AG04450 (cell line): Measurements from ENCODE around the gene FGF10. TPM values are rescaled to one million over a fixed set of nuclear protein-coding genes. Genes with fewer than 3 reads are reported as not detected.

Experiments used
- CTCF ChIA-PET: fragments of 300-600, 350-600 bp; formaldehyde crosslinking; extraction: SDS; loops from one replicate; lab custom pipeline; 2022; ENCODE audit warnings: antibody characterized with exemption, inconsistent platforms; lab: Charles Lee
- POLR2A ChIA-PET: fragments of 350-600 bp; formaldehyde crosslinking; extraction: SDS; loops from one replicate; lab custom pipeline; 2021; ENCODE audit warnings: antibody characterized with exemption, inconsistent platforms; lab: Yijun Ruan, JAX
- DNase-seq: peaks from one replicate; pipeline ENCODE4 v3.0.0-alpha.2; 2011; ENCODE audit warnings: low read depth, low spot score
- H3K27ac ChIP-seq: one replicate; pipeline ENCODE4 v1.5.1; 2012; ENCODE audit warnings: low read depth, low read length, control low read depth
- H3K27me3 ChIP-seq: one replicate; pipeline ENCODE4 v1.6.0; 2012; ENCODE audit warnings: low read length; ENCODE audit not compliant: control insufficient read depth, insufficient read depth
- H3K4me3 ChIP-seq: 2 replicates; pipeline ENCODE4 v1.5.1; 2011; ENCODE audit warnings: mild to moderate bottlenecking, low read depth, low read length, control low read depth
- H3K9me3 ChIP-seq: 2 replicates; pipeline ENCODE4 v1.5.1; 2012; ENCODE audit warnings: low read length; ENCODE audit not compliant: control insufficient read depth, insufficient read depth
- CTCF ChIP-seq: IDR thresholded peaks from 2 replicates; pipeline ENCODE4 v1.5.1; 2011; ENCODE audit warnings: low read depth, low read length, control low read depth, inconsistent platforms
- polyA plus RNA-seq: library from polyadenylated mRNA; depleted of rRNA; stranded (reverse); fragments of >200 nt; gene quantifications from 2 replicates; pipeline ENCODE4 v1.2.3, GENCODE V29; 2011

Gene FGF10
- polyA plus RNA-seq, 1 experiment, result 0.10 TPM

- H3K27ac ChIP-seq, result no peak overlapping the region
These were observed 1.3 kb downstream of the FGF10 start for GRCh38 chr5:44387921-44388320.

GRCh38 chr5:44387406-44387805 is 1.8 kb downstream of the FGF10 start:
- DNase-seq, result no peak
- H3K9me3 ChIP-seq, result no peaks in the 10 kb centered on the region
- peaks cover 18% of the 10 kb centered on the region for H3K27me3 ChIP-seq
- no peak for TF ChIP-seq CTCF
- H3K4me3 ChIP-seq, result no peak overlapping the region
- CTCF ChIA-PET, result no interaction called here
- POLR2A ChIA-PET, result no interaction called here
- no peak overlapping the region for H3K27ac ChIP-seq

More at GRCh38 chr5:44387921-44388320, 1.3 kb downstream of the FGF10 start:
- TF ChIP-seq CTCF, result no peak
- Histone ChIP-seq H3K4me3 (no peak overlapping the region), H3K9me3 (no peaks in the 10 kb centered on the region), H3K27me3 (peaks cover 18% of the 10 kb centered on the region)
- ChIA-PET CTCF (interaction anchor here (0.6 to 1.0 kb wide), 2 partner anchors 55 to 56 kb away, joined by 3 to 13 read pairs; no protein-coding TSS in a partner anchor), POLR2A (no interaction called here)
- DNase-seq, result no peak

- Histone ChIP-seq H3K4me3 (no peak overlapping the region), H3K27ac (no peak overlapping the region), H3K9me3 (no peaks in the 10 kb centered on the region), H3K27me3 (peaks cover 18% of the 10 kb centered on the region)
- TF ChIP-seq CTCF, result no peak
- POLR2A ChIA-PET, result no interaction called here
- DNase-seq, result no peak
- CTCF ChIA-PET, result interaction anchor here (0.6 kb wide), 1 partner anchor 231 kb away, joined by 3 read pairs; no protein-coding TSS in a partner anchor
These were observed 3.8 kb downstream of the FGF10 start for GRCh38 chr5:44385291-44385900.

- peaks cover 14% of the 10 kb centered on the region for H3K27me3 ChIP-seq
- POLR2A ChIA-PET, result no interaction called here
- TF ChIP-seq CTCF, result no peak
- no peak overlapping the region for H3K4me3 ChIP-seq
- CTCF ChIA-PET, result no interaction called here
- H3K9me3 ChIP-seq, result no peaks in the 10 kb centered on the region
- no peak for DNase-seq
- H3K27ac ChIP-seq, result no peak overlapping the region
These were observed 4.4 kb downstream of the FGF10 start for GRCh38 chr5:44384816-44385215.

- ChIA-PET CTCF (no interaction called here), POLR2A (no interaction called here)
- no peak for TF ChIP-seq CTCF
- no peak for DNase-seq
- Histone ChIP-seq H3K27me3 (peaks cover under 1% of the 10 kb centered on the region), H3K9me3 (no peaks in the 10 kb centered on the region), H3K27ac (no peak overlapping the region), H3K4me3 (no peak overlapping the region)
These were observed 6.3 kb downstream of the FGF10 start for GRCh38 chr5:44382894-44383293.
